A549 (cell line): ENCODE results near the gene TUBA3C.

ENCODE experiments used
- CEBPB ChIP-seq, 2 experiments: fragments of >200 bp in 1 of 2; sonication (Bioruptor Twin) in 1 of 2; formaldehyde crosslinking in 1 of 2; IDR thresholded peaks; 2 replicates each; pipeline ENCODE4 v1.6.1; 2012 to 2016
- CHD2 ChIP-seq: fragments of 150-350 bp; IDR thresholded peaks from 2 replicates; pipeline ENCODE4 v1.6.1; 2014; ENCODE audit warnings: low read length; ENCODE audit not compliant: partially characterized antibody
- EP300 ChIP-seq, 2 experiments: fragments of >200 bp; sonication (Bioruptor Twin); formaldehyde crosslinking; IDR thresholded peaks; 2 replicates in 1 of 2; 3 replicates in 1 of 2; pipeline ENCODE4 v1.6.1; 2016 to 2017
- FOSL2 ChIP-seq, 2 experiments: fragments of 450-650 bp in 1 of 2; fragments of >200 bp in 1 of 2; sonication (Bioruptor Twin) in 1 of 2; formaldehyde crosslinking; IDR thresholded peaks; 2 replicates each; pipeline versions ENCODE4 v1.5.0 to v1.6.1; 2016 to 2020; ENCODE audit warnings: mild to moderate bottlenecking in 1 of 2, moderate library complexity in 1 of 2
- KDM1A ChIP-seq: fragments of 200-600 bp; sonication (generic); IDR thresholded peaks from 2 replicates; pipeline ENCODE4 v1.6.1; 2016; ENCODE audit warnings: low read depth, mild to moderate bottlenecking
- POLR2A ChIP-seq: IDR thresholded peaks from 2 replicates; pipeline ENCODE4 v1.6.1; 2012; ENCODE audit warnings: mild to moderate bottlenecking, low read length
- SMC3 ChIP-seq: fragments of >200 bp; sonication (Bioruptor Twin); formaldehyde crosslinking; IDR thresholded peaks from 3 replicates; pipeline ENCODE4 v1.6.1; 2018; ENCODE audit warnings: inconsistent platforms
- SREBF2 ChIP-seq: fragments of 450-650 bp; IDR thresholded peaks from 2 replicates; pipeline ENCODE4 v1.6.1; 2014; ENCODE audit warnings: mild to moderate bottlenecking, moderate library complexity
- TP53 ChIP-seq: fragments of 250-450 bp; sonication (Bioruptor Pico); IDR thresholded peaks from 2 replicates; pipeline ENCODE4 v1.5.0; 2021; ENCODE audit warnings: mild to moderate bottlenecking, moderate library complexity
- ZNF302 ChIP-seq: fragments of 250-450 bp; sonication (Bioruptor Pico); IDR thresholded peaks from 2 replicates; pipeline ENCODE4 v1.9.0; 2021; ENCODE audit warnings: inconsistent platforms, mild to moderate bottlenecking, moderate library complexity
- TF ChIP-seq, protein P1 (sequence below): fragments of >200 bp; sonication (Bioruptor Twin); formaldehyde crosslinking; IDR thresholded peaks from 3 replicates; pipeline ENCODE4 v1.5.1; 2016
- TF ChIP-seq, protein P2 (sequence below): IDR thresholded peaks from 2 replicates; pipeline ENCODE4 v1.6.1; 2012
- TF ChIP-seq, protein P3 (sequence below): fragments of 200-600 bp; sonication (generic); IDR thresholded peaks from 2 replicates; pipeline ENCODE4 v1.6.1; 2016; ENCODE audit warnings: antibody characterized with exemption, mild to moderate bottlenecking, moderate library complexity

DNA sequence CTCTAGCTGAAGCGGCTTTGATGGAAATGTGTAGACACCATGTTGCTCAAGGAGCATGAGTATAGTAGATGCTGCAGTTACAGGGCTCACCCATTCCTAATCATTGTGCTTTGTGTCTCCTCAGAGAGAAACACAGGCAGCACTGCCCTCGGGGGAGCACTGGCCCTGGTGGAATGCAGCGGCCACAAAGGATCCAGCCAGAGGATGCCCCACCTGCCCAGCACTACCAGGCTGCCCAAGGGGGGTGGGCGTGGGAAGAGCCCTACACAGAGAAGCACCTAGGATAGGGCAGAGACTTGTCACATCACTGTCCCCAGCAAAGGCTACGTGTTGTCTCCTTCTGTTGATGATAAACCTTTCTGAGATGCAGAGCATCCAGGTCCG is 9.0 kb downstream of the TUBA3C start:
- TF ChIP-seq CHD2: no peak
- TF ChIP-seq SMC3: no peak
- TF ChIP-seq TP53 (CRISPR knock-in tag): no peak
- TF ChIP-seq, protein P1, sequence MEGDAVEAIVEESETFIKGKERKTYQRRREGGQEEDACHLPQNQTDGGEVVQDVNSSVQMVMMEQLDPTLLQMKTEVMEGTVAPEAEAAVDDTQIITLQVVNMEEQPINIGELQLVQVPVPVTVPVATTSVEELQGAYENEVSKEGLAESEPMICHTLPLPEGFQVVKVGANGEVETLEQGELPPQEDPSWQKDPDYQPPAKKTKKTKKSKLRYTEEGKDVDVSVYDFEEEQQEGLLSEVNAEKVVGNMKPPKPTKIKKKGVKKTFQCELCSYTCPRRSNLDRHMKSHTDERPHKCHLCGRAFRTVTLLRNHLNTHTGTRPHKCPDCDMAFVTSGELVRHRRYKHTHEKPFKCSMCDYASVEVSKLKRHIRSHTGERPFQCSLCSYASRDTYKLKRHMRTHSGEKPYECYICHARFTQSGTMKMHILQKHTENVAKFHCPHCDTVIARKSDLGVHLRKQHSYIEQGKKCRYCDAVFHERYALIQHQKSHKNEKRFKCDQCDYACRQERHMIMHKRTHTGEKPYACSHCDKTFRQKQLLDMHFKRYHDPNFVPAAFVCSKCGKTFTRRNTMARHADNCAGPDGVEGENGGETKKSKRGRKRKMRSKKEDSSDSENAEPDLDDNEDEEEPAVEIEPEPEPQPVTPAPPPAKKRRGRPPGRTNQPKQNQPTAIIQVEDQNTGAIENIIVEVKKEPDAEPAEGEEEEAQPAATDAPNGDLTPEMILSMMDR: no peak
- TF ChIP-seq CEBPB (IDR thresholded peaks at IDR 0.05): no peak
- TF ChIP-seq POLR2A: no peak
- TF ChIP-seq, protein P2, sequence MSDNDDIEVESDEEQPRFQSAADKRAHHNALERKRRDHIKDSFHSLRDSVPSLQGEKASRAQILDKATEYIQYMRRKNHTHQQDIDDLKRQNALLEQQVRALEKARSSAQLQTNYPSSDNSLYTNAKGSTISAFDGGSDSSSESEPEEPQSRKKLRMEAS: no peak
- TF ChIP-seq, protein P3, sequence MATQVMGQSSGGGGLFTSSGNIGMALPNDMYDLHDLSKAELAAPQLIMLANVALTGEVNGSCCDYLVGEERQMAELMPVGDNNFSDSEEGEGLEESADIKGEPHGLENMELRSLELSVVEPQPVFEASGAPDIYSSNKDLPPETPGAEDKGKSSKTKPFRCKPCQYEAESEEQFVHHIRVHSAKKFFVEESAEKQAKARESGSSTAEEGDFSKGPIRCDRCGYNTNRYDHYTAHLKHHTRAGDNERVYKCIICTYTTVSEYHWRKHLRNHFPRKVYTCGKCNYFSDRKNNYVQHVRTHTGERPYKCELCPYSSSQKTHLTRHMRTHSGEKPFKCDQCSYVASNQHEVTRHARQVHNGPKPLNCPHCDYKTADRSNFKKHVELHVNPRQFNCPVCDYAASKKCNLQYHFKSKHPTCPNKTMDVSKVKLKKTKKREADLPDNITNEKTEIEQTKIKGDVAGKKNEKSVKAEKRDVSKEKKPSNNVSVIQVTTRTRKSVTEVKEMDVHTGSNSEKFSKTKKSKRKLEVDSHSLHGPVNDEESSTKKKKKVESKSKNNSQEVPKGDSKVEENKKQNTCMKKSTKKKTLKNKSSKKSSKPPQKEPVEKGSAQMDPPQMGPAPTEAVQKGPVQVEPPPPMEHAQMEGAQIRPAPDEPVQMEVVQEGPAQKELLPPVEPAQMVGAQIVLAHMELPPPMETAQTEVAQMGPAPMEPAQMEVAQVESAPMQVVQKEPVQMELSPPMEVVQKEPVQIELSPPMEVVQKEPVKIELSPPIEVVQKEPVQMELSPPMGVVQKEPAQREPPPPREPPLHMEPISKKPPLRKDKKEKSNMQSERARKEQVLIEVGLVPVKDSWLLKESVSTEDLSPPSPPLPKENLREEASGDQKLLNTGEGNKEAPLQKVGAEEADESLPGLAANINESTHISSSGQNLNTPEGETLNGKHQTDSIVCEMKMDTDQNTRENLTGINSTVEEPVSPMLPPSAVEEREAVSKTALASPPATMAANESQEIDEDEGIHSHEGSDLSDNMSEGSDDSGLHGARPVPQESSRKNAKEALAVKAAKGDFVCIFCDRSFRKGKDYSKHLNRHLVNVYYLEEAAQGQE: no peak
- TF ChIP-seq KDM1A: no peak
- no peak for TF ChIP-seq ZNF302 (CRISPR knock-in tag)
- TF ChIP-seq SREBF2: no peak
- TF ChIP-seq FOSL2 (IDR thresholded peaks at IDR 0.05): no peak
- TF ChIP-seq FOSL2 (CRISPR knock-in tag; IDR thresholded peaks at IDR 0.05): no peak
- no peak for TF ChIP-seq EP300 (IDR thresholded peaks at IDR 0.05)
